Astrocyte (in vitro differentiated cells and primary cell): ENCODE data around the gene PBX1. TPM values are rescaled to one million over a fixed set of nuclear protein-coding genes. Genes with fewer than 3 reads are reported as not detected.
A peak's percentile ranks its signal among the peaks of the same experiment; 100 is the strongest.

ENCODE experiments used
- DNase-seq: peaks from one replicate; pipeline ENCODE4 v3.0.0-alpha.2; 2010; ENCODE audit warnings: low read depth
- FAIRE-seq: peaks from 2 replicates; lab custom pipeline; 2011; peaks lifted over from hg19 to GRCh38; lab: Jason Lieb, UNC
- H2AFZ ChIP-seq: 2 replicates; pipeline ENCODE4 v1.6.0; 2012; ENCODE audit warnings: low read depth, low read length, inconsistent platforms
- H3K27ac ChIP-seq: 2 replicates; pipeline ENCODE4 v1.5.1; 2011; ENCODE audit warnings: low read depth, low read length, inconsistent platforms
- H3K27me3 ChIP-seq: 2 replicates; pipeline ENCODE4 v1.6.0; 2011; ENCODE audit warnings: low read length, inconsistent platforms; ENCODE audit not compliant: insufficient read depth
- H3K36me3 ChIP-seq: 2 replicates; pipeline ENCODE4 v1.5.1; 2011; ENCODE audit warnings: low read length, inconsistent platforms; ENCODE audit not compliant: insufficient read depth
- H3K4me1 ChIP-seq: 2 replicates; pipeline ENCODE4 v1.5.1; 2011; ENCODE audit warnings: low read length, inconsistent platforms; ENCODE audit not compliant: insufficient read depth
- H3K4me2 ChIP-seq: 2 replicates; pipeline ENCODE4 v1.6.0; 2012; ENCODE audit warnings: low read length, inconsistent platforms
- H3K4me3 ChIP-seq: 2 replicates; pipeline ENCODE4 v1.5.1; 2011; ENCODE audit warnings: low read depth, mild to moderate bottlenecking, low read length, inconsistent platforms; ENCODE audit not compliant: insufficient read depth
- H3K79me2 ChIP-seq: 2 replicates; pipeline ENCODE4 v1.6.0; 2012; ENCODE audit warnings: mild to moderate bottlenecking, low read length, inconsistent platforms; ENCODE audit not compliant: insufficient read depth
- H3K9ac ChIP-seq: 2 replicates; pipeline ENCODE4 v1.6.0; 2012; ENCODE audit warnings: mild to moderate bottlenecking, low read length, inconsistent platforms
- H3K9me3 ChIP-seq: 2 replicates; pipeline ENCODE4 v1.5.1; 2012; ENCODE audit warnings: low read depth, mild to moderate bottlenecking, low read length, inconsistent platforms; ENCODE audit not compliant: insufficient read depth
- H4K20me1 ChIP-seq: 2 replicates; pipeline ENCODE4 v1.6.0; 2012; ENCODE audit warnings: low read length, inconsistent platforms; ENCODE audit not compliant: insufficient read depth
- H3K27ac Mint-ChIP-seq: one replicate; pipeline ENCODE4 v1.8.0; 2021; ENCODE audit warnings: mild to moderate bottlenecking, mixed read lengths; ENCODE audit not compliant: unreplicated experiment
- H3K27me3 Mint-ChIP-seq: one replicate; pipeline ENCODE4 v1.8.0; 2021; ENCODE audit warnings: low read depth, mixed read lengths; ENCODE audit not compliant: unreplicated experiment
- H3K36me3 Mint-ChIP-seq: one replicate; pipeline ENCODE4 v1.8.0; 2021; ENCODE audit warnings: low read depth, mixed read lengths; ENCODE audit not compliant: unreplicated experiment
- H3K4me1 Mint-ChIP-seq: one replicate; pipeline ENCODE4 v1.8.0; 2021; ENCODE audit warnings: low read depth, mixed read lengths; ENCODE audit not compliant: unreplicated experiment
- H3K4me3 Mint-ChIP-seq: one replicate; pipeline ENCODE4 v1.8.0; 2021; ENCODE audit warnings: mild to moderate bottlenecking, moderate library complexity, mixed read lengths; ENCODE audit not compliant: unreplicated experiment
- H3K9me3 Mint-ChIP-seq: one replicate; pipeline ENCODE4 v1.8.0; 2021; ENCODE audit warnings: mild to moderate bottlenecking, mixed read lengths; ENCODE audit not compliant: unreplicated experiment
- EZH2 ChIP-seq: IDR thresholded peaks from 2 replicates; pipeline ENCODE4 v1.6.1; 2012; ENCODE audit warnings: mild to moderate bottlenecking, low read length, inconsistent platforms; ENCODE audit not compliant: insufficient read depth
- total RNA-seq: library from RNA; stranded (reverse); gene quantifications from 2 replicates; pipeline ENCODE4 v1.2.1, GENCODE V29; 2021
- TF ChIP-seq, protein P1 (sequence below): IDR thresholded peaks from 2 replicates; pipeline ENCODE4 v1.5.1; 2011; ENCODE audit warnings: low read depth, mild to moderate bottlenecking, inconsistent platforms, low read length, moderate library complexity; ENCODE audit not compliant: insufficient read depth

Gene PBX1
- total RNA-seq, 1 donor from 2014 or later, result 37.2 TPM

DNA sequence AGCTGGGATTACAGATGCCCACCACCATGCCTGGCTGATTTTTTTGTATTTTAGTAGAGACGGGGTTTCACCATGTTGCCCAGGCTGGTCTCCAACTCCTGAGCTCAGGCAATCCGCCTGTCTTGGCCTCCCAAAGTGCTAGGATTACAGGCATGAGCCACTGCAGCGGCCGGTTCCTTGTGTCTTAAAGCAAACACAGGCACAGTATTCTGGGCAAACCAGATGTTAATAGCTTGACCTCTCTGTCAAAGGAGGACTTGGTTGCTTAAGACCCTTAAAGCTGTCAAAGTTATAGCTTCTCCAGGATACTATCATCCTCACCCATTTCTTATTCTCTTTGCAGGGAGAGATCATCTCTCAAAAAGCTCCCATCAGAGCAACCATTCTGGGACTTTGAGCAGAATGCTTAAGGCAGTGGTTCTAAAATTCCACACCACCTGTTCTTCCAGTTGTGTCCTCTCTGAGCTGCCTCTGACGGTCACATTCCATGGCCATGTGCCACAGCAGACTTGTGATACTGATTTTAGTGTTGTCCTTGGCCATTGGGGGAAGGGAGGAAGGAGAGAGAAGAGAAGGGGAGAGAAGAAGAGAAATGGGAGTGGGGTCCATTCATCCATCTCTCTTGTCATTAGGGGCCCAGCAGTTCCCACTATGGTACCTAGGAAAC is 81.8 kb downstream of the PBX1 start:
- no peak overlapping the region for H3K4me3 ChIP-seq
- H2AFZ ChIP-seq, result peak overlapping the region; percentile 36
- H3K4me3 Mint-ChIP-seq, result no peak overlapping the region
- no peak overlapping the region for H3K9ac ChIP-seq
- FAIRE-seq (no peak), DNase-seq (no peak)
- H3K9me3 Mint-ChIP-seq, result no peaks in the 10 kb centered on the region
- no peak for TF ChIP-seq EZH2
- TF ChIP-seq, protein P1, sequence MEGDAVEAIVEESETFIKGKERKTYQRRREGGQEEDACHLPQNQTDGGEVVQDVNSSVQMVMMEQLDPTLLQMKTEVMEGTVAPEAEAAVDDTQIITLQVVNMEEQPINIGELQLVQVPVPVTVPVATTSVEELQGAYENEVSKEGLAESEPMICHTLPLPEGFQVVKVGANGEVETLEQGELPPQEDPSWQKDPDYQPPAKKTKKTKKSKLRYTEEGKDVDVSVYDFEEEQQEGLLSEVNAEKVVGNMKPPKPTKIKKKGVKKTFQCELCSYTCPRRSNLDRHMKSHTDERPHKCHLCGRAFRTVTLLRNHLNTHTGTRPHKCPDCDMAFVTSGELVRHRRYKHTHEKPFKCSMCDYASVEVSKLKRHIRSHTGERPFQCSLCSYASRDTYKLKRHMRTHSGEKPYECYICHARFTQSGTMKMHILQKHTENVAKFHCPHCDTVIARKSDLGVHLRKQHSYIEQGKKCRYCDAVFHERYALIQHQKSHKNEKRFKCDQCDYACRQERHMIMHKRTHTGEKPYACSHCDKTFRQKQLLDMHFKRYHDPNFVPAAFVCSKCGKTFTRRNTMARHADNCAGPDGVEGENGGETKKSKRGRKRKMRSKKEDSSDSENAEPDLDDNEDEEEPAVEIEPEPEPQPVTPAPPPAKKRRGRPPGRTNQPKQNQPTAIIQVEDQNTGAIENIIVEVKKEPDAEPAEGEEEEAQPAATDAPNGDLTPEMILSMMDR, result no peak
- peaks cover 5% of the 10 kb centered on the region for H3K79me2 ChIP-seq
- peaks cover 5% of the 10 kb centered on the region for H4K20me1 ChIP-seq
- H3K27ac Mint-ChIP-seq, result no peak overlapping the region
- no peak overlapping the region for H3K27ac ChIP-seq
- peaks cover 27% of the 10 kb centered on the region for H3K4me1 ChIP-seq
- no peaks in the 10 kb centered on the region for H3K36me3 ChIP-seq
- no peak overlapping the region for H3K4me2 ChIP-seq
- no peaks in the 10 kb centered on the region for H3K27me3 Mint-ChIP-seq
- no peaks in the 10 kb centered on the region for H3K27me3 ChIP-seq
- no peaks in the 10 kb centered on the region for H3K9me3 ChIP-seq
- H3K36me3 Mint-ChIP-seq, result peaks cover 2% of the 10 kb centered on the region
- H3K4me1 Mint-ChIP-seq, result peaks cover 40% of the 10 kb centered on the region

DNA sequence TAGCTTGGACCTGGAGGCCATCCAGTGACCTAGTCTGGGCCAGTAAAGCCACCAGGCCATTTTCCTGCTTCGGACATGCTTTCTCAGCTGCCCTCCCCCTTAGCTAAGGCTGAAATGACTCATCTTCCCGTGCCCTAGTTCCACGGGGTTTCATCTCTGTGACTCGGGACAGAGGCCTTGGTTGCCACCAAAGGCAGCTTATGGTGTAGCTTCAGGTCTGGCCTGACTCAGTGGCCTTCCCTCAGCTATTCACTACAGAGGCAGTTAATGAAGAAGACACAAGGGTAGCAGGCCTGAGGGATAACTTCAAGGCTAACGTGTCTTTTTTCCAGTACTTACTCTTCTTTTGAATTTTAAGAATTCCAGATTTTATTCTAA is 82.4 kb downstream of the PBX1 start:
- peaks cover 5% of the 10 kb centered on the region for H3K79me2 ChIP-seq
- H3K36me3 Mint-ChIP-seq, result peaks cover 2% of the 10 kb centered on the region
- TF ChIP-seq, protein P1, result no peak
- TF ChIP-seq EZH2, result no peak
- DNase-seq, result peak; percentile 15
- no peak overlapping the region for H3K27ac Mint-ChIP-seq
- H3K36me3 ChIP-seq, result no peaks in the 10 kb centered on the region
- FAIRE-seq, result no peak
- H3K4me3 Mint-ChIP-seq, result no peak overlapping the region
- H3K4me1 ChIP-seq, result peaks cover 27% of the 10 kb centered on the region
- H2AFZ ChIP-seq, result peak overlapping the region; percentile 36
- H3K9me3 Mint-ChIP-seq, result no peaks in the 10 kb centered on the region
- no peaks in the 10 kb centered on the region for H3K27me3 Mint-ChIP-seq
- no peak overlapping the region for H3K9ac ChIP-seq
- H4K20me1 ChIP-seq, result peaks cover 5% of the 10 kb centered on the region
- no peaks in the 10 kb centered on the region for H3K27me3 ChIP-seq
- H3K4me3 ChIP-seq, result no peak overlapping the region
- H3K27ac ChIP-seq, result no peak overlapping the region
- H3K4me1 Mint-ChIP-seq, result peaks cover 37% of the 10 kb centered on the region
- no peak overlapping the region for H3K4me2 ChIP-seq
- H3K9me3 ChIP-seq, result no peaks in the 10 kb centered on the region

DNA sequence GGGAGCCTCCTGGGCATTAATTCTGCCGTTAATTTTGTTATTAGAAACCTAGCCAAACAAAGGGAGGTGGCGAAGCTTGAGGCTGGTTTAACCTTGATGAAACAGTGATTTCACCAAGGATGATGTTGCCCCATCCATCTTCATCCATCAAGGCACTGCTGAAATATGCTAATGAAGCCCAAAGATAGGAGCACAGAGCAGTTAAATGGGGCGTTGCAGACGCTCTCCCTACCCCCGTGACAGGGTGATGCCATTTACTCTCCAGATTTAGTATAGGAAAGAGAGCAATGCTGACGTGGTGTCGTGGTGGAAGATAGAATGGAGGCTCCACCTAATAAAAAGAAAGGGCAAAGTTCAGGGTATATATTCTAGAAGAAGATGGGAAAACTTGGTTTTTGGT is 84.0 kb downstream of the PBX1 start:
- Mint-ChIP-seq H3K27ac (no peak overlapping the region), H3K4me3 (no peak overlapping the region), H3K4me1 (peaks cover 21% of the 10 kb centered on the region), H3K9me3 (no peaks in the 10 kb centered on the region), H3K27me3 (no peaks in the 10 kb centered on the region), H3K36me3 (peaks cover 2% of the 10 kb centered on the region)
- no peak for FAIRE-seq
- H3K4me3 ChIP-seq, result no peak overlapping the region
- no peaks in the 10 kb centered on the region for H3K36me3 ChIP-seq
- H3K4me2 ChIP-seq, result no peak overlapping the region
- H4K20me1 ChIP-seq, result peaks cover 5% of the 10 kb centered on the region
- peaks cover 5% of the 10 kb centered on the region for H3K79me2 ChIP-seq
- TF ChIP-seq, protein P1, result no peak
- no peak for TF ChIP-seq EZH2
- H3K9ac ChIP-seq, result no peak overlapping the region
- no peaks in the 10 kb centered on the region for H3K27me3 ChIP-seq
- no peaks in the 10 kb centered on the region for H3K9me3 ChIP-seq
- no peak overlapping the region for H2AFZ ChIP-seq
- no peak for DNase-seq
- peaks cover 15% of the 10 kb centered on the region for H3K4me1 ChIP-seq
- no peak overlapping the region for H3K27ac ChIP-seq
